ENCODE measurements around the gene EVPL. TPM values are rescaled to one million over a fixed set of nuclear protein-coding genes. Genes with fewer than 3 reads are reported as not detected.

The EVPL gene
- total RNA-seq, 4 donors from 2014 or later: 0.19 to 1.3 (median 0.87) TPM

GRCh38 chr17:76009969-76010661 lies 17.0 kb downstream of the EVPL start:
- no peak for TF ChIP-seq CTCF (IDR thresholded peaks at IDR 0.05; ENCODE audit: low read depth)

DNA sequence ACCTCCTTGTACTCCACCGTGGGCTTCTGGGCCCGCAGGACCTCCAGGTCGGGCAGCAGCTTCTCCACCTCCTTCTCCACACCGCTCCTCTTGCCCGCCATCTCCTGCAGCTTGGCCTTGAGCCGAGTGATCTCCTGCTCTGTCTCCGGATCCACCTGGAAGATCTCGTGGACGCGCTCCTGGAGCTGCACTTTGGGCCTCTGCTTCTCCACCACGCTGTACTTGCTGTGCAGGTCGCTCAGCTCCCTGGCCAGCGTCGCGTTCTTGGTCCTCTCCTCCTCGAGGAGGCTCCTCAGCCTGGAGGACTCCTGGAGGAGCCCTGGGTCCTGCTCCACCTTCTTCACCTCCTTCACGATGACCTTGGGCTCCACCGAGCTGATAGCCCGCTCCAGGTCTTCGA lies 17.7 kb downstream of the EVPL start:
- no peak for TF ChIP-seq CTCF (IDR thresholded peaks at IDR 0.05; ENCODE audit: low read depth)

DNA sequence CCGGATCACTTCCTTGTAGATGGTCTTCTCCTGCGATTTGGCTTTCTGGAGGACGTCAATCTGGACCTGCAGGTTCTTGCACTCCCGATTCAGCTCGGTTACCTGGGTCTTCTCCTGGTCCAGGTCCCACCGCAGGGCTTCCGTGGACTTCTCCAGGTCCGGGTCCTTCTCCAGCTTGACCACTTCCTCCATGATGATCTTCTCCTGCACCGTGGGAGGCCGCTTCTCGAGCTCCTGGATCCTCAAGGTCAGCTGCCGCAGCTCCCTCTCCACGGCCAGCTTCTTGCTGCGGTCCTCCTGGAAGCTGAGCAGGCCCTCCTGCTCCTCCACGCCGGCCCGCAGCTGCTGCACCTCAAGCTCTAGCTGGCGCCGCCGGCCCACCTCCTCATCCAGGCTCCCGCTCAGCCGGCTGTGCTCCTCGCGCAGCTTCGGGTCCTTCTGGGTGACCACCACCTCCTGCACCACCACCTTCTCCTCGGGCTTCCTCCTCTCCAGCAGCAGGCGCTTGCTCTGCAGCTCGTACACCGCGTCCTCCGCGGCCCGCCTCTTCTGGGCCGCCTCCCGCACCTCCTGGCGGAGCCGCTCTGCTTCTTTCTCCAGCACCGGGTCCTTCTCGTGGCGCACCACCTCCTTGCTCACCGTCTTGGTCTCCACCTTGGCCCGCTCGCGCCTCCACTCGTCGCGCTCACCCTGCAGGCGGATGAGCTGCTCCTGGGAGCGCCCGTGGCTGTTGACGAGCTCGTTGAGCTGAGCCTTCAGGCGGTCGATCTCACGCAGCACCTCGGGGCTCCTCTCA lies 18.3 kb downstream of the EVPL start:
- TF ChIP-seq CTCF (IDR thresholded peaks at IDR 0.05; ENCODE audit: low read depth): no peak

- no peak for TF ChIP-seq CTCF (IDR thresholded peaks at IDR 0.05; ENCODE audit: low read depth)
These were observed 18.9 kb downstream of the EVPL start for GRCh38 chr17:76008208-76008607.

- no peak for TF ChIP-seq CTCF (IDR thresholded peaks at IDR 0.05; ENCODE audit: low read depth)
These were observed 19.3 kb downstream of the EVPL start for GRCh38 chr17:76007850-76008165.

DNA sequence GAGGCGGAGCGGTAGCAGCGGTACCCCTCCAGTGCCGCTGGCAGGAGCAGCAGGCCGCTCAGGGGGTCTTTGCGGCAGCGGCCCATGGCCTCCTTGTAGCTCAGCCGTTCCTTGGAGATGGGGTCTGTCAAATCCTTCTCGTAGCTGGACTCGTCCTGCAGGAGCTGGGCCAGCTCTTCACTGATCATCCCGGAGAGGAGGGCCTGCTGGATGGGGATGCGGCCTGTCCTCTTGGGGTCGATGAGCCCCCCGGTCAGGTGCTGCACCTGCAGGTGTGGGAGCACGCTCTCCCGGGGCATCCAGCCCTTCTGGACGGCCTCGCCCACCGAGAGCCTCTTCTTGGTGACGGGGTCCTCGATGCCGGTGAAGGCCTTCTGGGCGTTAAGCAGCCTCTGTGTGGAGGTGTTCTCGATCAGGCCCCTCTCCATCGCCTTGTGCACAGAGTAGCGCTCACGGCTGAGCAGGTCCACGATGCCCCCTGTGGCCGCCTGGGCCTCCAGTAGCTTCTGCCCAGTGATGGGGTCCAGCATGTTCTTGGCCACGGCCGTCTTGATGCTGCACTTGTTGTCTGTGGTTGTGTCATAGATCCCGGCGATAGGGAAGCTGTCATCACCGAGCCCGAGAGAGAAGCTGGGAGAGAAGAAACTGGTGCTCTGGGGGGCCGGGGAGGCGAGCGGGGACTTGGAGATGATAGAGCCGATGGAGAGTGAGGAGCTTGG lies 19.8 kb downstream of the EVPL start:
- no peak for TF ChIP-seq CTCF (IDR thresholded peaks at IDR 0.05; ENCODE audit: low read depth)

Data from subcutaneous adipose tissue (tissue), 4 donors.